Cortex of kidney (tissue), 1 donor: ENCODE results near the gene FAH.

Experiments used
- DNase-seq: peaks from one replicate; lab custom pipeline; 2025; lab: John Stamatoyannopoulos, UW

The FAH gene

GRCh38 chr15:80173022-80173759 is 20.4 kb downstream of the FAH start:
- DNase-seq: no peak

- DNase-seq: no peak
These were observed 21.4 kb downstream of the FAH start for GRCh38 chr15:80174017-80174746.

- no peak for DNase-seq
These were observed 22.6 kb downstream of the FAH start for GRCh38 chr15:80175436-80175835.

- no peak for DNase-seq
These were observed 23.6 kb downstream of the FAH start for GRCh38 chr15:80176443-80176842.

GRCh38 chr15:80177156-80177555 is 24.4 kb downstream of the FAH start:
- no peak for DNase-seq

- DNase-seq: no peak
These were observed 26.4 kb downstream of the FAH start for GRCh38 chr15:80179025-80179759.

GRCh38 chr15:80179935-80180334 is 27.1 kb downstream of the FAH start:
- DNase-seq: no peak

GRCh38 chr15:80180468-80180867 is 27.7 kb downstream of the FAH start:
- no peak for DNase-seq

- DNase-seq: no peak
These were observed 28.2 kb downstream of the FAH start for GRCh38 chr15:80180986-80181385.

- DNase-seq: no peak
These were observed 29.9 kb downstream of the FAH start for GRCh38 chr15:80182611-80183261.

GRCh38 chr15:80183306-80183705 is 30.5 kb downstream of the FAH start:
- no peak for DNase-seq

GRCh38 chr15:80183886-80184285 is 31.1 kb downstream of the FAH start:
- DNase-seq: no peak

GRCh38 chr15:80184554-80184953 is 31.8 kb downstream of the FAH start:
- DNase-seq: no peak

- no peak for DNase-seq
These were observed 32.4 kb downstream of the FAH start for GRCh38 chr15:80185152-80185551.

- no peak for DNase-seq
These were observed 33.3 kb downstream of the FAH start for GRCh38 chr15:80186066-80186465.

- DNase-seq: no peak
These were observed 33.8 kb downstream of the FAH start for GRCh38 chr15:80186597-80186996.

- DNase-seq: no peak
These were observed 35.5 kb downstream of the FAH start for GRCh38 chr15:80188251-80188650.

- no peak for DNase-seq
These were observed 38.4 kb downstream of the FAH start for GRCh38 chr15:80191198-80191597.

GRCh38 chr15:80191897-80192595 is 39.2 kb downstream of the FAH start:
- no peak for DNase-seq

- no peak for DNase-seq
These were observed 41.4 kb downstream of the FAH start for GRCh38 chr15:80194186-80194585.

GRCh38 chr15:80194914-80195313 is 42.1 kb downstream of the FAH start:
- DNase-seq: no peak

- no peak for DNase-seq
These were observed 46.6 kb downstream of the FAH start for GRCh38 chr15:80199366-80199765.
